WTC11 (cell line): ENCODE results near the gene GAB4.

Experiments used
- CBFB ChIP-seq: sonication (generic); formaldehyde crosslinking; IDR thresholded peaks from 2 replicates; pipeline ENCODE4 v1.8.1; 2022; ENCODE audit warnings: mild to moderate bottlenecking, low read depth, missing genetic modification reagents
- JUN ChIP-seq: sonication (generic); formaldehyde crosslinking; IDR thresholded peaks from 2 replicates; pipeline ENCODE4 v1.8.0; 2023; ENCODE audit warnings: mild to moderate bottlenecking, missing genetic modification reagents
- SP1 ChIP-seq: sonication (generic); formaldehyde crosslinking; conservative IDR thresholded peaks from 2 replicates; pipeline ENCODE4 v1.8.1; 2022; ENCODE audit warnings: missing genetic modification reagents
- TF ChIP-seq, protein P1 (sequence below): fragments of 200-600 bp; IDR thresholded peaks from 2 replicates; pipeline ENCODE4 v1.8.0; 2022; ENCODE audit warnings: antibody characterized with exemption
- TF ChIP-seq, protein P2 (sequence below): sonication (generic); formaldehyde crosslinking; IDR thresholded peaks from 2 replicates; pipeline ENCODE4 v1.8.1; 2022; ENCODE audit warnings: low read depth, missing genetic modification reagents, borderline replicate concordance
- TF ChIP-seq, protein P3 (sequence below): sonication (generic); formaldehyde crosslinking; IDR thresholded peaks from 2 replicates; pipeline ENCODE4 v1.8.1; 2023; ENCODE audit warnings: mild to moderate bottlenecking, moderate library complexity, missing genetic modification reagents

DNA sequence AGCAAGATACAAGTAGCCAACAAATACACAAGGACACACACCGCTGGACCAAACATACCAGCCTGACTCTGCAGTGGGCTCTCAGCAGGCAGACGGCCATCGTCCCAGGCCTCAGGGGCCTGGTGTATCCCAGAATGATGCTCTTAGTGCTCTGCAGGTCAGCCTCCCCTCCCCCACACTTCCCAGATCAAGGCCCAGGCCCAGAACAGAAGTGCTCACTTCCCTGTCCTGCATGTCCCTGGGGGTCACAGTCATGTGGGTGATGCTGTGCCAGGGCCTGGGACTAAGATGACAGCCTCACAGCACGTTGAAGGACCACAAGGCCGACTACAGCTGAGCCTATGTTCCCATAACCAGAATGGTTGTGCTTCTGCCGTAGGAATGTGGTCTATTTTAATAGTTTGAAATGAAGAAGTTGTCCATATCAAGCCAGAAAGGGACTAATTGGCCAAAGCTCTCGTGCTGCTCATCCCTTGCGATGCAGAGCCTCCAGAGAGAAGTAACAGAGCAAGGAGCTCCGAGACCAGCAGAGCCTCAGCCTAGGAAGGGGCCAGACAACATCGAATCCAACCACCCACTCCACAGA lies 48.6 kb downstream of the GAB4 start:
- TF ChIP-seq, protein P1, sequence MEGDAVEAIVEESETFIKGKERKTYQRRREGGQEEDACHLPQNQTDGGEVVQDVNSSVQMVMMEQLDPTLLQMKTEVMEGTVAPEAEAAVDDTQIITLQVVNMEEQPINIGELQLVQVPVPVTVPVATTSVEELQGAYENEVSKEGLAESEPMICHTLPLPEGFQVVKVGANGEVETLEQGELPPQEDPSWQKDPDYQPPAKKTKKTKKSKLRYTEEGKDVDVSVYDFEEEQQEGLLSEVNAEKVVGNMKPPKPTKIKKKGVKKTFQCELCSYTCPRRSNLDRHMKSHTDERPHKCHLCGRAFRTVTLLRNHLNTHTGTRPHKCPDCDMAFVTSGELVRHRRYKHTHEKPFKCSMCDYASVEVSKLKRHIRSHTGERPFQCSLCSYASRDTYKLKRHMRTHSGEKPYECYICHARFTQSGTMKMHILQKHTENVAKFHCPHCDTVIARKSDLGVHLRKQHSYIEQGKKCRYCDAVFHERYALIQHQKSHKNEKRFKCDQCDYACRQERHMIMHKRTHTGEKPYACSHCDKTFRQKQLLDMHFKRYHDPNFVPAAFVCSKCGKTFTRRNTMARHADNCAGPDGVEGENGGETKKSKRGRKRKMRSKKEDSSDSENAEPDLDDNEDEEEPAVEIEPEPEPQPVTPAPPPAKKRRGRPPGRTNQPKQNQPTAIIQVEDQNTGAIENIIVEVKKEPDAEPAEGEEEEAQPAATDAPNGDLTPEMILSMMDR = no peak
- TF ChIP-seq JUN (CRISPR knock-in tag) = no peak
- TF ChIP-seq SP1 (CRISPR knock-in tag) = no peak
- TF ChIP-seq, protein P2, sequence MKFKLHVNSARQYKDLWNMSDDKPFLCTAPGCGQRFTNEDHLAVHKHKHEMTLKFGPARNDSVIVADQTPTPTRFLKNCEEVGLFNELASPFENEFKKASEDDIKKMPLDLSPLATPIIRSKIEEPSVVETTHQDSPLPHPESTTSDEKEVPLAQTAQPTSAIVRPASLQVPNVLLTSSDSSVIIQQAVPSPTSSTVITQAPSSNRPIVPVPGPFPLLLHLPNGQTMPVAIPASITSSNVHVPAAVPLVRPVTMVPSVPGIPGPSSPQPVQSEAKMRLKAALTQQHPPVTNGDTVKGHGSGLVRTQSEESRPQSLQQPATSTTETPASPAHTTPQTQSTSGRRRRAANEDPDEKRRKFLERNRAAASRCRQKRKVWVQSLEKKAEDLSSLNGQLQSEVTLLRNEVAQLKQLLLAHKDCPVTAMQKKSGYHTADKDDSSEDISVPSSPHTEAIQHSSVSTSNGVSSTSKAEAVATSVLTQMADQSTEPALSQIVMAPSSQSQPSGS (CRISPR knock-in tag) = no peak
- TF ChIP-seq, protein P3, sequence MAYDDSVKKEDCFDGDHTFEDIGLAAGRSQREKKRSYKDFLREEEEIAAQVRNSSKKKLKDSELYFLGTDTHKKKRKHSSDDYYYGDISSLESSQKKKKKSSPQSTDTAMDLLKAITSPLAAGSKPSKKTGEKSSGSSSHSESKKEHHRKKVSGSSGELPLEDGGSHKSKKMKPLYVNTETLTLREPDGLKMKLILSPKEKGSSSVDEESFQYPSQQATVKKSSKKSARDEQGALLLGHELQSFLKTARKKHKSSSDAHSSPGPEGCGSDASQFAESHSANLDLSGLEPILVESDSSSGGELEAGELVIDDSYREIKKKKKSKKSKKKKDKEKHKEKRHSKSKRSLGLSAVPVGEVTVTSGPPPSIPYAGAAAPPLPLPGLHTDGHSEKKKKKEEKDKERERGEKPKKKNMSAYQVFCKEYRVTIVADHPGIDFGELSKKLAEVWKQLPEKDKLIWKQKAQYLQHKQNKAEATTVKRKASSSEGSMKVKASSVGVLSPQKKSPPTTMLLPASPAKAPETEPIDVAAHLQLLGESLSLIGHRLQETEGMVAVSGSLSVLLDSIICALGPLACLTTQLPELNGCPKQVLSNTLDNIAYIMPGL (CRISPR knock-in tag) = no peak
- no peak for TF ChIP-seq CBFB
